ENCODE data around the gene C6orf15. TPM values are rescaled to one million over a fixed set of nuclear protein-coding genes. Genes with fewer than 3 reads are reported as not detected.

The C6orf15 gene
- total and polyA plus RNA-seq, 7 donors = not detected

DNA sequence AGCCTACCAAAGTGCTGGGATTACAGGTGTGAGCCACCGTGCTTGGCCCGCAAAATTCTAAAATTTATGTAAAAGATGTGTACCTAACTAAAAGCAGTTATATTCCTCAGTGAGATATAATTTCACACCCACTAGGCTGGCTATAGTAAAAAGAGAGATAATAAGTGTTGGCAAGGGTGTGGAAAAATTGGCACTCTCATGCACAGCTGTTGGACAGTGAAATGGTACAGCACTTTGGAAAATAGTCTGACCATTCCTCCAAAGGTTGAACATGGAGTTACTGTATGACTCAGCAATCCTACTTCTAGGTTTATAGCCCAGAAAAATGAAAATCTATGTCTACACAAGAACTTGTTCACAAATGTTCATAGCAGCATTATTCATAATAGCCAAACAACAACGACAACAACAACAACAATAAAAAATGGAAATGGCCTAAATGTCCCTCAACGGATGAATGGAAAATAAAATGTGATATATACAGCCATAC lies 13.9 kb downstream of the C6orf15 start:
- Histone ChIP-seq H3K9me3 (no peaks in the 10 kb centered on the region), H3K4me3 (no peak overlapping the region), H3K36me3 (no peaks in the 10 kb centered on the region), H3K27me3 (no peaks in the 10 kb centered on the region), H3K27ac (no peak overlapping the region), H3K4me1 (no peaks in the 10 kb centered on the region)
- intact Hi-C loops (cut with DNase I) = no loop called here
- TF ChIP-seq POLR2A (IDR thresholded peaks at IDR 0.05) (no peak), POLR2AphosphoS5 (IDR thresholded peaks at IDR 0.05) (no peak), EP300 (IDR thresholded peaks at IDR 0.05) (no peak)
- DNase-seq = no peak
- WGBS, 2 donors = 87 to 94% methylated on average over 4 of the region's 4 CpGs

DNA sequence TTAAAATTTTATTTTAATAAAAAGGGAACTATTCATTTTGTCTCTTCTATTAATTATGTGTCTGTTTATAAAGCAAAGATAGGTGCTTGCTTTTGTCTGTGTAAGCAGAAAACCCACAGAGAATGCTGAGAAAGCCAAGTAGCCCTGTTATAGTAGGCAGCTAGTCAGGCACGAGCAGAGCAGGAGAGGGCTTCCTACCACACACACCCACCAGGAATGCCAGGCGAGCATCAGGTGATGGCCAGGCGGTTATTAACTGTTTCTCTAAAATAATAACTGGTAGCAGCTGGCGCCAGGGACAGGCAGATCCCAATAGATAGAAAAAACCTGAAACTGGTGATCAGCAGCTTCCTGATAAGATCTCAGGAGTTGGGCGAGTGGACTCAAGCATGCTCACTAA lies 15.7 kb downstream of the C6orf15 start:
- DNase-seq = no peak
- intact Hi-C loops (cut with DNase I) = no loop called here
- H3K27me3 ChIP-seq = no peaks in the 10 kb centered on the region
- H3K36me3 ChIP-seq = no peaks in the 10 kb centered on the region
- no peak overlapping the region for H3K4me3 ChIP-seq
- WGBS, 2 donors = 80 to 88% methylated on average over 5 of the region's 5 CpGs
- no peaks in the 10 kb centered on the region for H3K9me3 ChIP-seq
- H3K27ac ChIP-seq = no peak overlapping the region
- TF ChIP-seq EP300 (IDR thresholded peaks at IDR 0.05) (no peak), POLR2AphosphoS5 (IDR thresholded peaks at IDR 0.05) (no peak), POLR2A (IDR thresholded peaks at IDR 0.05) (no peak)
- TF ChIP-seq, protein P1, sequence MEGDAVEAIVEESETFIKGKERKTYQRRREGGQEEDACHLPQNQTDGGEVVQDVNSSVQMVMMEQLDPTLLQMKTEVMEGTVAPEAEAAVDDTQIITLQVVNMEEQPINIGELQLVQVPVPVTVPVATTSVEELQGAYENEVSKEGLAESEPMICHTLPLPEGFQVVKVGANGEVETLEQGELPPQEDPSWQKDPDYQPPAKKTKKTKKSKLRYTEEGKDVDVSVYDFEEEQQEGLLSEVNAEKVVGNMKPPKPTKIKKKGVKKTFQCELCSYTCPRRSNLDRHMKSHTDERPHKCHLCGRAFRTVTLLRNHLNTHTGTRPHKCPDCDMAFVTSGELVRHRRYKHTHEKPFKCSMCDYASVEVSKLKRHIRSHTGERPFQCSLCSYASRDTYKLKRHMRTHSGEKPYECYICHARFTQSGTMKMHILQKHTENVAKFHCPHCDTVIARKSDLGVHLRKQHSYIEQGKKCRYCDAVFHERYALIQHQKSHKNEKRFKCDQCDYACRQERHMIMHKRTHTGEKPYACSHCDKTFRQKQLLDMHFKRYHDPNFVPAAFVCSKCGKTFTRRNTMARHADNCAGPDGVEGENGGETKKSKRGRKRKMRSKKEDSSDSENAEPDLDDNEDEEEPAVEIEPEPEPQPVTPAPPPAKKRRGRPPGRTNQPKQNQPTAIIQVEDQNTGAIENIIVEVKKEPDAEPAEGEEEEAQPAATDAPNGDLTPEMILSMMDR (IDR thresholded peaks at IDR 0.05) = no peak
- no peaks in the 10 kb centered on the region for H3K4me1 ChIP-seq

DNA sequence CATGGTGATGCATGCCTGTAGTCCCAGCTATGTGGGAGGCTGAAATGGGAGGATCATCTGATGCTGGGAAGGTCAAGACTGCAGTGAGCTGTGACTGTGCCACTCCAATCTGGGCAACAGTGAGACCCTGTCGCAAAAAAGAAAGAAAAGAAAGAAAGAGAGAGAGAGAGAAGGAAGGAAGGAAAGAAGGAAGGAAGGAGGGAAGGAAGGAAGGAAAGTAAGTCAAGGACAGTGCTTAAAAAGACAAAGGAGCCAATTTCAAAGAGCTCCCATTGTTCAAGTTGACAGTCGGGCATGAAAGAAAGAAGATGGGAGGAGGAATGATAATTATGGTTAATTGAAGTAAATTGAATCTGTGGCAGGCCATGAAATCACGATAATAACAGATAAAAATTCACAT lies 16.2 kb downstream of the C6orf15 start:
- TF ChIP-seq POLR2AphosphoS5 (IDR thresholded peaks at IDR 0.05) (no peak), EP300 (IDR thresholded peaks at IDR 0.05) (no peak), POLR2A (IDR thresholded peaks at IDR 0.05) (no peak)
- TF ChIP-seq, protein P1 (IDR thresholded peaks at IDR 0.05) = no peak
- no peak overlapping the region for H3K27ac ChIP-seq
- no peak overlapping the region for H3K4me3 ChIP-seq
- H3K27me3 ChIP-seq = no peaks in the 10 kb centered on the region
- H3K9me3 ChIP-seq = no peaks in the 10 kb centered on the region
- 90 to 93% methylated on average over 3 of the region's 3 CpGs for WGBS, 2 donors
- intact Hi-C loops (cut with DNase I) = no loop called here
- H3K4me1 ChIP-seq = no peaks in the 10 kb centered on the region
- no peak for DNase-seq
- no peaks in the 10 kb centered on the region for H3K36me3 ChIP-seq

DNA sequence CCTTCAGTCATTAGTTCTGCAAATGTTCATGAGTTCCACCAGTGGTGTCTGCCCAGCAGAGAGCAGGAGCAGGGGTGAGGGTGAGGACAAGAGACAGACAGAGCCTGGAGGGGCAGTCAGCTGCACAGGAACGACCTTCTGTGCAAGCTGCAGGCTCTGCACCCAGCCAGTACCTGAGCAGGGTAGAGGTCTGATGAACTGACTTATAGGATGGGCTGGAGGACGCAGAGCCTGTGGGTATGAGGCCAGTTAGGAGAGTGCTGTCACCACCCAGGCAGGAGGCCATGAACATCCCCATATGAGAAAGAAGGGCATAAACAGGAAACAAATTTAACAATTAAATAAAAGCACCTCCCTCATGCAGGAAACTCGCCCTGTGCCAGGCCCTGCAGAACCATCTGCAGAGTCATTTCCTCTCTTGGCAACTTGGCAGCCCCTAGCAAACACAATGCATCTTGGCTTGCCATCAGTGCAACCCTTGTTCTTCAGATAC lies 17.9 kb downstream of the C6orf15 start:
- Histone ChIP-seq H3K36me3 (no peaks in the 10 kb centered on the region), H3K27ac (no peak overlapping the region), H3K4me3 (no peak overlapping the region), H3K9me3 (no peaks in the 10 kb centered on the region), H3K27me3 (peaks cover 0 to 11% (median 0%) of the 10 kb centered on the region in 3 donors), H3K4me1 (no peaks in the 10 kb centered on the region)
- no peak for TF ChIP-seq POLR2A (IDR thresholded peaks at IDR 0.05)
- TF ChIP-seq, protein P1 (IDR thresholded peaks at IDR 0.05) = no peak
- WGBS, 2 donors = 8 to 21% methylated on average over 3 of the region's 3 CpGs
- DNase-seq = no peak
- intact Hi-C loops (cut with DNase I) = no loop called here

DNA sequence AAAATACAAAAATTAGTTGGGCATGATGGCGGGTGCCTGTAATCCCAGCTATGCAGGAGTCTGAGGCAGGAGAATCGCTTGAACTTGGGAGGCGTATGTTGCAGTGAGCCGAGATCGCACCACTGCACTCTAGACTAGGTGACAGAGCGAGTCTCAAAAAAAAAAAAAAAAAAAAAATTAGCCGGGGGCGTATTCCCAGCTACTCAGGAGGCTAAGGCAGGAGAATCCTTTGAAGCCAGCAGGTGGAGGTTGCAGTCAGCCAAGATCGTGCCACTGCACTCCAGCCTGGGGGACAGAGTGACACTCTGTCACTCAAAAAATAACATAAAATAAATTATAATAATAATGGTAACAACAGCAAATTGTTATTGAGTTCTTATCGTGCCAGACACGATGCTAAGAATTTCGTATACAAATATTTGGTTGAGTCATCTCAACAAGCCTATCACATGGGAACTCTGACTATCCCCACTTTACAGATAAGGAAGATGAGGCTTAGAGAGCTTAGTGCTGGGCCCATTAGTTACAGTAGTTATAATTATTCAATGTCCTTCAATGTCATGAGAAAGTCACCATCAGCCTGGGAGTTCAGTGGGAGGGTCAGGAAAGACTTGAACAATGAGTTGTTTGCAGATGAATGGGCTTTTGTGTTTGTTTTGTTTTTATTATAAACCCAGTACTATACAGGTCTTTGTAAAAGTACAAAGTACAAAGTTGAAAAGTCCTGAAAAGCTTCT lies 19.4 kb downstream of the C6orf15 start:
- no peak overlapping the region for H3K27ac ChIP-seq
- peaks cover 0 to 11% (median 0%) of the 10 kb centered on the region in 3 donors for H3K27me3 ChIP-seq
- DNase-seq = no peak
- no peak overlapping the region for H3K4me3 ChIP-seq
- H3K4me1 ChIP-seq = no peaks in the 10 kb centered on the region
- 66 to 83% methylated on average over 12 of the region's 12 CpGs for WGBS, 2 donors
- no peaks in the 10 kb centered on the region for H3K9me3 ChIP-seq
- intact Hi-C loops (cut with DNase I) = no loop called here
- TF ChIP-seq EP300 (IDR thresholded peaks at IDR 0.05) = no peak
- TF ChIP-seq POLR2A (IDR thresholded peaks at IDR 0.05) = no peak
- TF ChIP-seq POLR2AphosphoS5 (IDR thresholded peaks at IDR 0.05) = no peak
- no peaks in the 10 kb centered on the region for H3K36me3 ChIP-seq

Measured in sigmoid colon (tissue), 7 donors.